Body of pancreas (tissue), 4 donors: ENCODE data around the gene ZYG11B.

Experiments
- POLR2A ChIP-seq, 3 donors: fragments of 450-650 bp; IDR thresholded peaks; one replicate each; pipeline ENCODE4 v1.6.1; 2016; ENCODE audit warnings: antibody characterized with exemption in 3 of 3, mild to moderate bottlenecking in 2 of 3
- TF ChIP-seq, protein P1 (sequence below), 7 experiments: fragments of 450-650 bp in 4 of 7; fragments of 200-600 bp in 3 of 7; sonication (generic) in 3 of 7; IDR thresholded peaks; one replicate each; pipeline ENCODE4 v1.5.1; 2016 to 2019; ENCODE audit warnings: antibody characterized with exemption in 7 of 7

GRCh38 chr1:52702886-52703787 lies 23.1 kb upstream of the ZYG11B start:
- peak; percentile 27 to 77 (median 75) for TF ChIP-seq POLR2A (IDR thresholded peaks at IDR 0.05)
- TF ChIP-seq, protein P1, sequence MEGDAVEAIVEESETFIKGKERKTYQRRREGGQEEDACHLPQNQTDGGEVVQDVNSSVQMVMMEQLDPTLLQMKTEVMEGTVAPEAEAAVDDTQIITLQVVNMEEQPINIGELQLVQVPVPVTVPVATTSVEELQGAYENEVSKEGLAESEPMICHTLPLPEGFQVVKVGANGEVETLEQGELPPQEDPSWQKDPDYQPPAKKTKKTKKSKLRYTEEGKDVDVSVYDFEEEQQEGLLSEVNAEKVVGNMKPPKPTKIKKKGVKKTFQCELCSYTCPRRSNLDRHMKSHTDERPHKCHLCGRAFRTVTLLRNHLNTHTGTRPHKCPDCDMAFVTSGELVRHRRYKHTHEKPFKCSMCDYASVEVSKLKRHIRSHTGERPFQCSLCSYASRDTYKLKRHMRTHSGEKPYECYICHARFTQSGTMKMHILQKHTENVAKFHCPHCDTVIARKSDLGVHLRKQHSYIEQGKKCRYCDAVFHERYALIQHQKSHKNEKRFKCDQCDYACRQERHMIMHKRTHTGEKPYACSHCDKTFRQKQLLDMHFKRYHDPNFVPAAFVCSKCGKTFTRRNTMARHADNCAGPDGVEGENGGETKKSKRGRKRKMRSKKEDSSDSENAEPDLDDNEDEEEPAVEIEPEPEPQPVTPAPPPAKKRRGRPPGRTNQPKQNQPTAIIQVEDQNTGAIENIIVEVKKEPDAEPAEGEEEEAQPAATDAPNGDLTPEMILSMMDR (IDR thresholded peaks at IDR 0.05), result no peak
